HUES48 (cell line): Measurements from ENCODE around the gene CD2AP.
"Not testable (repeated sequence)": the region's sequence is repeated elsewhere in the genome, so short reads cannot be mapped to it uniquely, and the experiment has no call there.

Experiments used
- H3K27ac ChIP-seq: one replicate; pipeline ENCODE4 v1.7.0; 2013; ENCODE audit warnings: low read depth, low read length, inconsistent platforms
- H3K27me3 ChIP-seq: 2 replicates; pipeline ENCODE4 v1.6.1; 2013; ENCODE audit warnings: mild to moderate bottlenecking, low read length; ENCODE audit not compliant: control insufficient read depth, insufficient read depth
- H3K36me3 ChIP-seq: 2 replicates; pipeline ENCODE4 v1.6.1; 2013; ENCODE audit warnings: low read length; ENCODE audit not compliant: control insufficient read depth, insufficient read depth
- H3K4me1 ChIP-seq: 2 replicates; pipeline ENCODE4 v1.6.1; 2013; ENCODE audit warnings: mild to moderate bottlenecking, low read length; ENCODE audit not compliant: control insufficient read depth, insufficient read depth
- H3K4me3 ChIP-seq: 2 replicates; pipeline ENCODE4 v1.5.1; 2013; ENCODE audit warnings: mild to moderate bottlenecking, low read depth, low read length
- H3K9ac ChIP-seq: 2 replicates; pipeline ENCODE4 v1.6.1; 2013; ENCODE audit warnings: mild to moderate bottlenecking, low read depth, low read length, moderate library complexity
- H3K9me3 ChIP-seq: 2 replicates; pipeline ENCODE4 v1.6.1; 2013; ENCODE audit warnings: low read length; ENCODE audit not compliant: control insufficient read depth, insufficient read depth

The CD2AP gene

DNA sequence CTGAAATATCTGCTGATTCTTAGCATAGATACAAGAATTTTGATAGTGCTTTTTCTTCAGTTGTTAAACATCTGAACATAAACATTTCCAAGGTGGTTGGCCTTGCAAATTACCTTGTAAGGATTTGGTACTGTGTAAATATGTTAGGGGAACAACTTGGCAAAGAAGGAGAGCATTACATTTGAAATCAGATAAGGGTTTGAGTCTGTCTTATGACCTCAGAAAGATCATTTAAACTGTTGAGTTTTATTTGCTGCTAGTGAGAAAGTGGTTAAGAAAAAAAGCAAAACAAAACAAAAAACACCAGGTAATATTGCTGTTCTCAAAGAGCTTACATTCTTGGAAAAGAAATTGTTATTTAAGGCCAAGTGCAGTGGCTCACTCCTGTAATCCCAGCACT lies 56.5 kb downstream of the CD2AP start:
- Histone ChIP-seq H3K27ac (no peak overlapping the region), H3K4me3 (no peak overlapping the region), H3K9me3 (no peaks in the 10 kb centered on the region), H3K36me3 (peaks cover 59% of the 10 kb centered on the region), H3K9ac (no peak overlapping the region), H3K27me3 (no peaks in the 10 kb centered on the region), H3K4me1 (no peaks in the 10 kb centered on the region)

GRCh38 chr6:47535316-47536225 lies 58.0 kb downstream of the CD2AP start:
- Histone ChIP-seq H3K9ac (no peak overlapping the region), H3K27ac (no peak overlapping the region), H3K4me1 (no peaks in the 10 kb centered on the region), H3K4me3 (no peak overlapping the region), H3K27me3 (no peaks in the 10 kb centered on the region), H3K36me3 (peaks cover 59% of the 10 kb centered on the region), H3K9me3 (no peaks in the 10 kb centered on the region)

DNA sequence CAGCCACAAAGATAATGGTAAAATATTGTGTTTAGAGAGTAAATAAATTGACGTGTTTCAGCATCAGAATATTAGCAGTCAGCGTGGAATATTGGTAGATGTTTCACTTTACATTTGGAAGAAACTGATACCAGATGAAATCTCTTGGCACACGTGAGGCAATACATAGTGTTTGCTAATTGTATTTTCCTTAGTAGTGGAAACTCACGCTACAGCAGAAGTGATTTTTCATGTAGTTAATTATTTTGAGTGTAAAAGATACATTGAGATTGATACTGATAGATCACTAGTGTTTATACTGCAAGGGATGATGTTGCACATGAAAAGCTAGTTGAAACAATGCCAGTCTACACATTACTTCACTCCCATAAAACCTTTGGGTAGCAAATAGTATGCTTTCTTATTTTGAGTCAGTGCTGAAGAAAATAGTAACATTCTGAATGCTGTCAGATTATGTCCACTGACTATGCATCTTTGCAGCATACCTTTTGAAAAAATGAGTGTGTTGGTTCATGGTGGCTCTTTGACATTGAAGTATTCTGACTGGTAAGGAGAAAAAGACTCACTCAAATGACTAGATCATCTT lies 59.3 kb downstream of the CD2AP start:
- Histone ChIP-seq H3K27ac (no peak overlapping the region), H3K9me3 (no peaks in the 10 kb centered on the region), H3K9ac (no peak overlapping the region), H3K4me1 (no peaks in the 10 kb centered on the region), H3K4me3 (no peak overlapping the region), H3K36me3 (peaks cover 59% of the 10 kb centered on the region), H3K27me3 (no peaks in the 10 kb centered on the region)

- H3K27ac ChIP-seq = no peak overlapping the region
- no peak overlapping the region for H3K4me3 ChIP-seq
- peaks cover 47% of the 10 kb centered on the region for H3K36me3 ChIP-seq
- no peaks in the 10 kb centered on the region for H3K27me3 ChIP-seq
- no peak overlapping the region for H3K9ac ChIP-seq
- H3K4me1 ChIP-seq = no peaks in the 10 kb centered on the region
- H3K9me3 ChIP-seq = no peaks in the 10 kb centered on the region
Observed at GRCh38 chr6:47545223-47545622, 67.6 kb downstream of the CD2AP start.

DNA sequence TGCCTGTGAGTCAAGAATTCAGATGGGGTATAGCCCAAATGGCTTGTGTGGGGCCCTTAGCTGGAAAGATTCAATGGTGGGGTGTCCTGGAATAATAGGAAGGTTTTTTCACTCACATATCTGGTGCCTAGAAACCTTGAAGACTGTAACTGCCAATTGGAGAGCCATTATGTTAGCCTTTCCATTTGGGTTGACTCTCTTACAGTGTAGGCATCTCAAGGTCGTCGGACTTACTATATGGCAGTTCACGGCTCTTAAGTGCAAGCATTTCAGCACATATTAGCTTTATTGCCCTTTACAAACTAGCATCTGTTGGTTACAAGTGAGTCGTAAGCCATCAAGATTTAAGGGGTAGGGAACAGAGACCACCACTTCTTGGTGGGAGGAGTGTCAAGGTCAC lies 74.1 kb downstream of the CD2AP start:
- no peaks in the 10 kb centered on the region for H3K4me1 ChIP-seq
- H3K27ac ChIP-seq = no peak overlapping the region
- H3K9me3 ChIP-seq = no peaks in the 10 kb centered on the region
- H3K9ac ChIP-seq = no peak overlapping the region
- no peak overlapping the region for H3K4me3 ChIP-seq
- no peaks in the 10 kb centered on the region for H3K27me3 ChIP-seq
- peaks cover 40% of the 10 kb centered on the region for H3K36me3 ChIP-seq

DNA sequence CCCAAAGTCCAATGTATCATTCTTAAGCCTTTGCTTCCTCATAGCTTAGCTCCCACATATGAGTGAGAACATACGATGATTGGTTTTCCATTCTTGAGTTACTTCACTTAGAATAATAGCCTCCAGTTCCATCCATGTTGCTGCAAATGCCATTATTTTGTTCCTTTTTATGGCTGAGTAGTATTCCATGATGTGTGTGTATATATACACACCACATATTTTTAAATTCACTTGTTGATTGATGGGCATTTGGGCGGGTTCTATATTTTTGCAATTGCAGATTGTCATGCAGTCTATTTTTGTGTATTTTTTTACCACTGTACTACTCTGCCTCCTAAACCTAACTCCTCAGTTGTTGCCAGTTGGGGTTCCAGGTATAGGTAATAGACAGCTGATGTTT lies 74.7 kb downstream of the CD2AP start:
- no peak overlapping the region for H3K27ac ChIP-seq

GRCh38 chr6:47553243-47553642 lies 75.7 kb downstream of the CD2AP start:
- H3K27me3 ChIP-seq, H3K4me1 ChIP-seq, H3K9me3 ChIP-seq, H3K9ac ChIP-seq, H3K27ac ChIP-seq, H3K4me3 ChIP-seq: not testable (repeated sequence)
- peaks cover 25% of the 10 kb centered on the region for H3K36me3 ChIP-seq

More for the DNA sequence above, 74.7 kb downstream of the CD2AP start:
- Histone ChIP-seq H3K36me3 (peaks cover 34% of the 10 kb centered on the region), H3K9me3 (no peaks in the 10 kb centered on the region), H3K4me1 (no peaks in the 10 kb centered on the region), H3K4me3 (no peak overlapping the region), H3K9ac (no peak overlapping the region), H3K27me3 (no peaks in the 10 kb centered on the region)

DNA sequence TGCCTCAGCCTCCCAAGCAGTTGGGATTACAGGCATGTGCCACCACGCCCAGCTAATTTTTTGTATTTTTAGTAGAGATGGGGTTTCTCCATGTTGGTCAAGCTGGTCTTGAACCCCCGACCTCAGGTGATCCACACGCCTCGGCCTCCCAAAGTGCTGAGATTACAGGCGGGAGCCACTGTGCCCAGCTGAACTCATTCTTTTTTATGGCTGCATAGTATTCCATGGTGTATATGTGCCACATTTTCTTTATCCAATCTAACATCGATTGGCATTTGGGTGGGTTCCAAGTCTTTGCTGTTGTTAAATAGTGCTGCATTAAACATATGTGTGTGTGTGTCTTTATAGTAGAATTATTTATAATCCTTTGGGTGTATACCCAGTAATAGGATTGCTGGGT lies 78.9 kb downstream of the CD2AP start:
- H3K27me3 ChIP-seq, H3K4me1 ChIP-seq, H3K4me3 ChIP-seq, H3K9me3 ChIP-seq, H3K9ac ChIP-seq, H3K27ac ChIP-seq: not testable (repeated sequence)
- H3K36me3 ChIP-seq = peaks cover 20% of the 10 kb centered on the region

DNA sequence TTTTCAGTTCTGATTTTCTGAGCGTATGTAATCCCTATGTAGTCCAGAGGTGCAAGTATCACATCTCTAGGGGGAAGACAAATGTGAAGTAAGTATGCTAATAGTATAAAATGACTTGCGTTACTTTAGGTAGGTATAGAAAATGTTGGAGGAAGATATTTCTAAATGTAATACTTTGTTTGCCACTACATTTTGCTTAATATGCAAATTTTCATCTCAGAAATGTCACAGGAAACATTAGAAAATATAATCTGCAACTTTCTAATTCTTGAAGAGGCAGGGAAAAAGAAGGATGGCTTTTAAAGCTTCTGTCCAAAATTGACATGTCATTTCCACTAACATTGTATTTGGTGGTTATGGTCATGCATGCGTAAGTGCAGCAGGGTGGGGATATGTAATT lies 85.6 kb downstream of the CD2AP start:
- no peaks in the 10 kb centered on the region for H3K27me3 ChIP-seq
- H3K4me3 ChIP-seq = no peak overlapping the region
- no peak overlapping the region for H3K27ac ChIP-seq
- H3K9me3 ChIP-seq = no peaks in the 10 kb centered on the region
- H3K9ac ChIP-seq = no peak overlapping the region
- peaks cover 7% of the 10 kb centered on the region for H3K36me3 ChIP-seq
- H3K4me1 ChIP-seq = no peaks in the 10 kb centered on the region

DNA sequence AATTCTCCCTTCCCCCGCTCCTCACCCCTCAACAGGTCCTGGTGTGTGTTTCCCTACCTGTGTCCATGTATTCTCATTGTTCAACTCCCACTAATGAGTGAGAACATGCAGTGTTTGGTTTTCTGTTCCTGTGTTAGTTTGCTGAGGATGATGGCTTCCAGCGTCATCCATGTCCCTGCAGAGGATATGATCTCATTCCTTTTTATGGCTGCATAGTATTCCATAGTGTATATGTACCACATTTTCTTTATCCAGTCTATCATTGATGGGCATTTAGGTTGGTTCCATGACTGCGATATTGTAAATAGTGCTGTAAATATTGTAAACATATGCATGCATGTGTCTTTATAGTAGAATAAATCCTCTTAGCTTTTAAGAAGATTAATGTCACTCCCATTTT lies 89.0 kb downstream of the CD2AP start:
- not testable (repeated sequence) for H3K27me3 ChIP-seq, H3K4me3 ChIP-seq, H3K9me3 ChIP-seq, H3K27ac ChIP-seq, H3K4me1 ChIP-seq, H3K36me3 ChIP-seq, H3K9ac ChIP-seq

GRCh38 chr6:47567586-47567985 lies 90.0 kb downstream of the CD2AP start:
- Histone ChIP-seq H3K27ac (no peak overlapping the region), H3K27me3 (no peaks in the 10 kb centered on the region), H3K9ac (no peak overlapping the region), H3K4me1 (no peaks in the 10 kb centered on the region; the same call in 1 of the 2 replicates), H3K36me3 (peaks cover 3% of the 10 kb centered on the region; the same call in 1 of the 2 replicates), H3K4me3 (no peak overlapping the region), H3K9me3 (no peaks in the 10 kb centered on the region)
